Endothelial cell (in vitro differentiated cells): Measurements from ENCODE around the gene MAML2. TPM values are rescaled to one million over a fixed set of nuclear protein-coding genes. Genes with fewer than 3 reads are reported as not detected.

Experiments used
- DNase-seq: peaks from one replicate; pipeline ENCODE4 v3.0.0; 2021; ENCODE audit warnings: low spot score
- H3K27ac Mint-ChIP-seq: one replicate; pipeline ENCODE4 v1.8.0; 2021; ENCODE audit warnings: mixed read lengths, inconsistent platforms; ENCODE audit not compliant: unreplicated experiment
- H3K27me3 Mint-ChIP-seq: one replicate; pipeline ENCODE4 v1.8.0; 2021; ENCODE audit warnings: mild to moderate bottlenecking, moderate library complexity, mixed read lengths, inconsistent platforms; ENCODE audit not compliant: unreplicated experiment
- H3K36me3 Mint-ChIP-seq: one replicate; pipeline ENCODE4 v1.8.0; 2021; ENCODE audit warnings: mild to moderate bottlenecking, low read depth, mixed read lengths, inconsistent platforms; ENCODE audit not compliant: unreplicated experiment
- H3K4me1 Mint-ChIP-seq: one replicate; pipeline ENCODE4 v1.8.0; 2021; ENCODE audit warnings: mild to moderate bottlenecking, mixed read lengths, inconsistent platforms; ENCODE audit not compliant: unreplicated experiment
- H3K4me3 Mint-ChIP-seq: one replicate; pipeline ENCODE4 v1.8.0; 2021; ENCODE audit warnings: mild to moderate bottlenecking, mixed read lengths, inconsistent platforms; ENCODE audit not compliant: unreplicated experiment
- H3K9me3 Mint-ChIP-seq: one replicate; pipeline ENCODE4 v1.8.0; 2021; ENCODE audit warnings: mixed read lengths, inconsistent platforms; ENCODE audit not compliant: unreplicated experiment
- CTCF ChIP-seq: fragments of 200-600 bp; sonication (generic); IDR thresholded peaks from one replicate; pipeline ENCODE4 v1.5.0; 2021; ENCODE audit warnings: antibody characterized with exemption; ENCODE audit not compliant: unreplicated experiment
- total RNA-seq: library from RNA; stranded (reverse); fragmentation: NEBNext Ultra II Directional; extraction: Animal tissue kit (Norgen Biotek cat#: 25700); gene quantifications from one replicate; pipeline ENCODE4 v1.2.1, GENCODE V29; 2021; ENCODE audit not compliant: unreplicated experiment

Gene MAML2
- total RNA-seq, 1 donor from 2014 or later: 6.2 TPM

GRCh38 chr11:96061730-96062129 lies 281.3 kb downstream of the MAML2 start:
- TF ChIP-seq CTCF: no peak
- H3K9me3 Mint-ChIP-seq: no peaks in the 10 kb centered on the region
- DNase-seq: no peak
- no peak overlapping the region for H3K4me3 Mint-ChIP-seq
- H3K4me1 Mint-ChIP-seq: peaks cover 19% of the 10 kb centered on the region
- no peaks in the 10 kb centered on the region for H3K27me3 Mint-ChIP-seq
- H3K36me3 Mint-ChIP-seq: no peaks in the 10 kb centered on the region
- H3K27ac Mint-ChIP-seq: no peak overlapping the region

DNA sequence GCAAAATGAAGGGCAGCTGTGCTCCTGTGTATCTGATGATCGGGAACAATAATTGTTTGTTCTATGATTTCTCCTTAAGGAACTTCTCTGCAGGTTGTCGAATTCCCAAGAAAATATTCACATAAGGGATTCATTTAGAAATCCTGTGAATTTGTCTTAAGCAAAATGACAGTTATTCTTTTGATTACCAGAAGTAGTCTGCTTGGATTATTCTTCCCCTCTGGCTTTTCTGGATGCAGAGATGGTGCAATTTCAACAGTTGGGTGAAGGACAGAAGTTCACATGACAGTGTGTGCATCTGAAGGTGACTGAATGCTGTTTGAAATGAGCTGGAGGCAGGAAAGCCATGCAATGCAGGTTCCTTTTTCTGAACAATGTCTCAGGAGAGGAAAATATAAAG lies 281.9 kb downstream of the MAML2 start:
- Mint-ChIP-seq H3K27ac (no peak overlapping the region), H3K4me3 (no peak overlapping the region), H3K27me3 (no peaks in the 10 kb centered on the region), H3K9me3 (no peaks in the 10 kb centered on the region), H3K36me3 (no peaks in the 10 kb centered on the region), H3K4me1 (peaks cover 19% of the 10 kb centered on the region)
- TF ChIP-seq CTCF: no peak
- no peak for DNase-seq

- Mint-ChIP-seq H3K27me3 (no peaks in the 10 kb centered on the region), H3K36me3 (no peaks in the 10 kb centered on the region), H3K27ac (no peak overlapping the region), H3K4me3 (no peak overlapping the region), H3K4me1 (peaks cover 32% of the 10 kb centered on the region), H3K9me3 (no peaks in the 10 kb centered on the region)
- no peak for DNase-seq
- no peak for TF ChIP-seq CTCF
These were observed 285.5 kb downstream of the MAML2 start for GRCh38 chr11:96057502-96057901.

GRCh38 chr11:96056576-96056975 lies 286.4 kb downstream of the MAML2 start:
- Mint-ChIP-seq H3K27me3 (no peaks in the 10 kb centered on the region), H3K27ac (no peak overlapping the region), H3K9me3 (no peaks in the 10 kb centered on the region), H3K36me3 (no peaks in the 10 kb centered on the region), H3K4me3 (no peak overlapping the region), H3K4me1 (peaks cover 26% of the 10 kb centered on the region)
- DNase-seq: no peak
- TF ChIP-seq CTCF: no peak

DNA sequence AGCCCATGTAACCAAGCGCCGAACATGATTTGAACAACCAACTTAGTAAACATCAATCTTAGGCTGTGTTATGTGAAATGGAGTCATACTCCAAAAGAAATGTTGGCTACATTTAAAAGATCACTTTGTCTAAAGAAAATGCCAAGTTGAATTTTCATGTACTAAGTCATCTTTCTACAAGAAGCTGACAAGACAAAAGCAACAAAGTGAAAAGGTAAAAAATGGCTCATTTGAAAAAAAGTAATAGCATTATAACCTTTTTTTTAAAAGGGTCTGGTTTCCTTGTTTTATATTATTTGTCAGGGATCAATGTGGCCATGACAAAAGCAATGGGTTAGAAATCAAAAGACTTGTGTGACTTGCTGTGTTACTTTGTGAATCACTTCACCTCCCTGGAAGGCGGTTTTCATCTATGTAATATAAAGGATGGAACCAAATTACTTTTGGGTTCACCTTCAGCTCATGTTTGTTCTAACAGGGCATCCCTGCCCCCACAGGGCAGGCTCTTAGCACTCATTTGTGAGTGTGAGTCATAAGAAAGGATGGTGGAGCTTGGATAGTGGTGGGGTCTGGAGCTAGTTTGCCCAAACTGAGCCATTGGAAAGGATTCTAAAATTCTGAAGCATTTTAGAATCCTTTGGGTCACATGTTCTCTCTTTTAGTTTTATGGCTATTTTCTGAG lies 287.1 kb downstream of the MAML2 start:
- H3K36me3 Mint-ChIP-seq: no peaks in the 10 kb centered on the region
- no peak overlapping the region for H3K27ac Mint-ChIP-seq
- H3K27me3 Mint-ChIP-seq: no peaks in the 10 kb centered on the region
- no peaks in the 10 kb centered on the region for H3K9me3 Mint-ChIP-seq
- no peak for DNase-seq
- no peak for TF ChIP-seq CTCF
- H3K4me1 Mint-ChIP-seq: peaks cover 22% of the 10 kb centered on the region
- H3K4me3 Mint-ChIP-seq: no peak overlapping the region
